Panc1 (cell line): ENCODE results near the gene SLC25A6. TPM values are rescaled to one million over a fixed set of nuclear protein-coding genes. Genes with fewer than 3 reads are reported as not detected.

Experiments
- ATAC-seq: fragments of 200-7000 bp; cut with Tn5 transposase; 2 replicates; pipeline ENCODE4 v1.9.1; 2020; ENCODE audit warnings: mild to moderate bottlenecking, moderate library complexity
- BruUV-seq: library from RNA; stranded (reverse); fragments of 400-500 nt; replicated peaks from 2 replicates; lab custom pipeline; 2021; lab: Mats Ljungman, UMichigan
- CTCF ChIA-PET: fragments of 300-600 bp; sonication (Branson Sonifier 250); formaldehyde crosslinking; loops from one replicate; lab custom pipeline; 2022; ENCODE audit warnings: antibody characterized with exemption; lab: Charles Lee
- POLR2A ChIA-PET: fragments of 300-600 bp; sonication (Branson Sonifier 250); formaldehyde crosslinking; loops from one replicate; lab custom pipeline; 2022; ENCODE audit warnings: antibody characterized with exemption; lab: Charles Lee
- DNase-seq: peaks from one replicate; pipeline ENCODE4 v3.0.0-alpha.2; 2010; ENCODE audit warnings: low read depth, low spot score
- H3K27ac ChIP-seq: 2 replicates; pipeline ENCODE4 v1.5.1; 2011; ENCODE audit warnings: mild to moderate bottlenecking, low read length, inconsistent platforms
- H3K27me3 ChIP-seq: fragments of 200-500 bp; sonication (Bioruptor generic); 2 replicates; pipeline ENCODE4 v1.6.0; 2014; ENCODE audit warnings: low read length, inconsistent platforms; ENCODE audit not compliant: control insufficient read depth, insufficient read depth
- H3K36me3 ChIP-seq: fragments of 200-500 bp; sonication (Bioruptor generic); 2 replicates; pipeline ENCODE4 v1.5.1; 2014; ENCODE audit warnings: inconsistent platforms, mild to moderate bottlenecking, low read length, moderate library complexity; ENCODE audit not compliant: control insufficient read depth, insufficient read depth
- H3K4me1 ChIP-seq: 2 replicates; pipeline ENCODE4 v1.5.1; 2011; ENCODE audit warnings: inconsistent platforms, mild to moderate bottlenecking, low read length, moderate library complexity; ENCODE audit not compliant: control insufficient read depth, insufficient read depth
- H3K4me3 ChIP-seq, 2 experiments: 2 replicates each; pipeline ENCODE4 v1.5.1; 2011 to 2012; ENCODE audit warnings: low read depth in 2 of 2, low read length in 2 of 2, mild to moderate bottlenecking in 2 of 2, inconsistent platforms in 1 of 2, moderate library complexity in 1 of 2
- H3K9me3 ChIP-seq: fragments of 200-500 bp; sonication (Bioruptor generic); 2 replicates; pipeline ENCODE4 v1.5.1; 2014; ENCODE audit warnings: low read depth, mild to moderate bottlenecking, inconsistent platforms, low read length, moderate library complexity; ENCODE audit not compliant: control insufficient read depth, insufficient read depth
- POLR2AphosphoS5 ChIP-seq: IDR thresholded peaks from 2 replicates; pipeline ENCODE4 v1.6.1; 2012; ENCODE audit warnings: mild to moderate bottlenecking, low read depth, low read length, moderate library complexity
- SIN3A ChIP-seq: IDR thresholded peaks from 2 replicates; pipeline ENCODE4 v1.6.1; 2012; ENCODE audit warnings: low read depth, mild to moderate bottlenecking, low read length, moderate library complexity, borderline replicate concordance; ENCODE audit not compliant: insufficient read depth
- TCF7L2 ChIP-seq: IDR thresholded peaks from 2 replicates; pipeline ENCODE4 v1.6.1; 2011; ENCODE audit warnings: mild to moderate bottlenecking, low read depth, low read length, inconsistent platforms
- in situ Hi-C: cut with HindIII; loops from 2 replicates; pipeline ENCODE4 v1.10.0; 2016; ENCODE audit warnings: low sequenced_read_pairs, low pct_unique_long_range_greater_than_20kb
- intact Hi-C: fragments of 100-400 bp; cut with micrococcal nuclease; formaldehyde crosslinking; loops from one replicate; pipeline ENCODE4 v1.10.0; 2022; ENCODE audit not compliant: unreplicated experiment
- total RNA-seq: library from RNA; stranded (reverse); gene quantifications from one replicate; pipeline ENCODE4 v1.2.1, GENCODE V29; 2021; ENCODE audit not compliant: unreplicated experiment
- TF ChIP-seq, protein P1 (sequence below), 2 experiments: IDR thresholded peaks; 2 replicates each; pipeline ENCODE4 v1.6.1; 2011 to 2012; ENCODE audit warnings: low read depth in 2 of 2, control low read depth in 1 of 2, low read length in 1 of 2, mild to moderate bottlenecking in 1 of 2, moderate library complexity in 1 of 2; ENCODE audit not compliant: insufficient read depth in 1 of 2
- TF ChIP-seq, protein P2 (sequence below): fragments of 450-650 bp; IDR thresholded peaks from 2 replicates; pipeline ENCODE4 v1.5.1; 2017; ENCODE audit warnings: mild to moderate bottlenecking

The SLC25A6 gene
- total RNA-seq, 1 experiment from 2014 or later = 125 TPM

DNA sequence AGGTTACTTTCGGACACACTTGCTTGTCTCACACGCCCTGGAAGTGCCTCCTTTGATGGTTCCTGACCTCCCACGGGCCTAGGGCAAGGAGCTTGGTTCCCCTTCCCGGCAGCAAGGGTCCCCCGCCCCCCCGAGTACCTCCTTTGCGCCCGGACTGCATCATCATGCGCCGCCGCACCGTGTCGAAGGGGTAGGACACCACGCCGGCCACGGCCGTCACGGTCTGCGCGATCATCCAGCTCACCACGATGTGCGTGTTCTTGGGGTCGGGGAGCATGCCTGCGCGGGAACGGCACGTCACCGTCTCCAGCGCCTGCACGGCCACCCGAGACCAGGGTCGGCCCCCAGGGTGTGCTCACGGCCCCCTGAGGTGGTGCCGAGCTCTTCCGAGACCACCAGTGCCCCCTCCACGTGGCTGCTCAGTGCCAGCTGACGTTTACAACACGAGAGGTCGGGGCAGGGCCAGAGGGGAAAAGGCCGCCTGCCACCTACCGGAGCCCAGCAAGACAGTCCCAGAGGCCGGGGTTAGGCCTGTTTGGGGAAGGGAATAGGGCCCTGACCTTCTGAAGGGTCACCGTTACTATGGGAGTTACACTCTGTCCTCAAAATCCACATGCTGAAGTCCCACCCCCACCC, 4.7 kb downstream of the SLC25A6 start:
- ChIA-PET POLR2A (no interaction called here), CTCF (no interaction called here)
- peaks cover 3% of the 10 kb centered on the region; the same call in 1 of the 2 replicates for H3K36me3 ChIP-seq
- intact Hi-C loops (no loop called here), in situ Hi-C loops (no loop called here)
- H3K27ac ChIP-seq = no peak overlapping the region
- no TSS peak for BruUV-seq
- H3K4me3 ChIP-seq = no peak overlapping the region
- ATAC-seq = no peak
- no peak for DNase-seq
- TF ChIP-seq POLR2AphosphoS5 (no peak), TCF7L2 (no peak), SIN3A (no peak)
- TF ChIP-seq, protein P1, sequence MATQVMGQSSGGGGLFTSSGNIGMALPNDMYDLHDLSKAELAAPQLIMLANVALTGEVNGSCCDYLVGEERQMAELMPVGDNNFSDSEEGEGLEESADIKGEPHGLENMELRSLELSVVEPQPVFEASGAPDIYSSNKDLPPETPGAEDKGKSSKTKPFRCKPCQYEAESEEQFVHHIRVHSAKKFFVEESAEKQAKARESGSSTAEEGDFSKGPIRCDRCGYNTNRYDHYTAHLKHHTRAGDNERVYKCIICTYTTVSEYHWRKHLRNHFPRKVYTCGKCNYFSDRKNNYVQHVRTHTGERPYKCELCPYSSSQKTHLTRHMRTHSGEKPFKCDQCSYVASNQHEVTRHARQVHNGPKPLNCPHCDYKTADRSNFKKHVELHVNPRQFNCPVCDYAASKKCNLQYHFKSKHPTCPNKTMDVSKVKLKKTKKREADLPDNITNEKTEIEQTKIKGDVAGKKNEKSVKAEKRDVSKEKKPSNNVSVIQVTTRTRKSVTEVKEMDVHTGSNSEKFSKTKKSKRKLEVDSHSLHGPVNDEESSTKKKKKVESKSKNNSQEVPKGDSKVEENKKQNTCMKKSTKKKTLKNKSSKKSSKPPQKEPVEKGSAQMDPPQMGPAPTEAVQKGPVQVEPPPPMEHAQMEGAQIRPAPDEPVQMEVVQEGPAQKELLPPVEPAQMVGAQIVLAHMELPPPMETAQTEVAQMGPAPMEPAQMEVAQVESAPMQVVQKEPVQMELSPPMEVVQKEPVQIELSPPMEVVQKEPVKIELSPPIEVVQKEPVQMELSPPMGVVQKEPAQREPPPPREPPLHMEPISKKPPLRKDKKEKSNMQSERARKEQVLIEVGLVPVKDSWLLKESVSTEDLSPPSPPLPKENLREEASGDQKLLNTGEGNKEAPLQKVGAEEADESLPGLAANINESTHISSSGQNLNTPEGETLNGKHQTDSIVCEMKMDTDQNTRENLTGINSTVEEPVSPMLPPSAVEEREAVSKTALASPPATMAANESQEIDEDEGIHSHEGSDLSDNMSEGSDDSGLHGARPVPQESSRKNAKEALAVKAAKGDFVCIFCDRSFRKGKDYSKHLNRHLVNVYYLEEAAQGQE (IDR thresholded peaks at IDR 0.05; ENCODE audit: insufficient read depth in 1 of 2, low read depth in 2 of 2, low read length in 1 of 2) = no peak
- TF ChIP-seq, protein P2, sequence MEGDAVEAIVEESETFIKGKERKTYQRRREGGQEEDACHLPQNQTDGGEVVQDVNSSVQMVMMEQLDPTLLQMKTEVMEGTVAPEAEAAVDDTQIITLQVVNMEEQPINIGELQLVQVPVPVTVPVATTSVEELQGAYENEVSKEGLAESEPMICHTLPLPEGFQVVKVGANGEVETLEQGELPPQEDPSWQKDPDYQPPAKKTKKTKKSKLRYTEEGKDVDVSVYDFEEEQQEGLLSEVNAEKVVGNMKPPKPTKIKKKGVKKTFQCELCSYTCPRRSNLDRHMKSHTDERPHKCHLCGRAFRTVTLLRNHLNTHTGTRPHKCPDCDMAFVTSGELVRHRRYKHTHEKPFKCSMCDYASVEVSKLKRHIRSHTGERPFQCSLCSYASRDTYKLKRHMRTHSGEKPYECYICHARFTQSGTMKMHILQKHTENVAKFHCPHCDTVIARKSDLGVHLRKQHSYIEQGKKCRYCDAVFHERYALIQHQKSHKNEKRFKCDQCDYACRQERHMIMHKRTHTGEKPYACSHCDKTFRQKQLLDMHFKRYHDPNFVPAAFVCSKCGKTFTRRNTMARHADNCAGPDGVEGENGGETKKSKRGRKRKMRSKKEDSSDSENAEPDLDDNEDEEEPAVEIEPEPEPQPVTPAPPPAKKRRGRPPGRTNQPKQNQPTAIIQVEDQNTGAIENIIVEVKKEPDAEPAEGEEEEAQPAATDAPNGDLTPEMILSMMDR = no peak
- H3K9me3 ChIP-seq = no peaks in the 10 kb centered on the region
- no peaks in the 10 kb centered on the region for H3K4me1 ChIP-seq
- no peaks in the 10 kb centered on the region for H3K27me3 ChIP-seq

DNA sequence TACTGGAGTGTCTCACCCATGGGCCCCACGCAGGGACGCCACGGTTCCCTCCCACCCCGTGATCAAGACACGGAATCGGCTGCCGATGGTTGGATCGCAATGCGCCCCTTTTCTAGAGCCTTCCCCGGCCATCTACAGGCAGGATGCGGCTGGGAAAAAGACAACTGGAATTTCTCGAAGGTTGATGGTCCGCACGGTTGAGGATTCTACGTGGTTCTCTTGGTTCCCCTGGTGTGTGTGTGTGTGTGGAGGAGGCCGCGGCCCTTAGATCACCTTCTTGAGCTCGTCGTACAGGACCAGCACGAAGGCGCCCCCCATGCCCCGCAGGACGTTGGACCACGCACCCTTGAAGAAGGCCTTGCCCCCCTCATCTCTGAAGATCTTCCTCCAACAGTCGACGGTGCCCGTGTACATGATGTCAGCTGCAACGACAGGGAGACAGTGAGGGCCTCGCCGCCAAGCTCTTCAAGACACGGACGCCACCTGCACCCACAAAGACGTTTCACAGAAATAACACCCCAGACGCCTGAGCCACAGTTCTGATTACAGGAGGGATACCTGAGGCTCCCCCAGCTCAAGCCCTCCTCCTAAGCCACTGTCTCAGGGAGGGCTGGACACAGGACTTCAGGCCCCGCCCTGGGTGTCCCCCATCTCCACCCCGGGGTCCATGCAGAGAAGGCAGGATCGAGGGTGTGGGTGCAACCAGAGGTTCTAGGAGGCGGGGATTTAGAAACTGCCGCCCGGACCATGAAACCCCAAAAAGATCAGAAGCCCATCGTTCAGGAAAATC, 5.4 kb downstream of the SLC25A6 start:
- Histone ChIP-seq H3K27me3 (no peaks in the 10 kb centered on the region), H3K36me3 (peaks cover 3% of the 10 kb centered on the region; the same call in 1 of the 2 replicates), H3K4me3 (no peak overlapping the region), H3K4me1 (no peaks in the 10 kb centered on the region), H3K27ac (no peak overlapping the region), H3K9me3 (no peaks in the 10 kb centered on the region)
- BruUV-seq = no TSS peak
- DNase-seq (no peak), ATAC-seq (no peak)
- in situ Hi-C loops = no loop called here
- TF ChIP-seq POLR2AphosphoS5 = no peak
- TF ChIP-seq, protein P1 (IDR thresholded peaks at IDR 0.05; ENCODE audit: insufficient read depth in 1 of 2, low read depth in 2 of 2, low read length in 1 of 2) = no peak
- intact Hi-C loops = no loop called here
- ChIA-PET CTCF (no interaction called here), POLR2A (no interaction called here)
